ENCODE results near the gene DLG4. TPM values are rescaled to one million over a fixed set of nuclear protein-coding genes. Genes with fewer than 3 reads are reported as not detected.

DLG4 gene
- total RNA-seq, 2 experiments from 2014 or later: 10.2 to 11.0 TPM

GRCh38 chr17:7233701-7234082 is 14.1 kb upstream of the DLG4 start:
- DNase-seq: no peak
- H3K27ac Mint-ChIP-seq: peak overlapping the region; percentile 92
- ChIA-PET POLR2A (interaction anchor here (0.8 to 17.0 kb wide), 12 partner anchors 9 to 340 kb away, joined by 3 to 234 read pairs (median 4); partner anchors contain the start of genes ACADVL, ACAP1, CTDNEP1 and DLG4), CTCF (interaction anchor here (1.0 to 3.5 kb wide), 3 partner anchors 13 to 62 kb away, joined by 4 to 19 read pairs (median 6); partner anchors contain the start of genes ACADVL and DLG4)
- H3K27me3 Mint-ChIP-seq: no peaks in the 10 kb centered on the region
- Histone ChIP-seq H3K27ac (ENCODE audit: low read depth in 1 of 2, low read length in 2 of 2) (peak overlapping the region; percentile 48 to 81), H3K36me3 (ENCODE audit: insufficient read depth, low read length) (peaks cover 41% of the 10 kb centered on the region), H3K4me1 (ENCODE audit: insufficient read depth, low read length) (peaks cover 60% of the 10 kb centered on the region), H3K4me3 (ENCODE audit: low read length) (peak overlapping the region; percentile 97), H3K9me3 (ENCODE audit: control insufficient read depth in 1 of 2, insufficient read depth in 1 of 2, low read length in 2 of 2) (no peaks in the 10 kb centered on the region), H3K27me3 (ENCODE audit: control insufficient read depth in 1 of 2, insufficient read depth in 2 of 2, low read length in 2 of 2) (no peaks in the 10 kb centered on the region)
- intact Hi-C loops (cut with DNase I, micrococcal nuclease): loop anchor here (1.0 to 10.0 kb wide), 2 partner anchors 28 to 611 kb away; no protein-coding TSS in a partner anchor
- peaks cover 67% of the 10 kb centered on the region for H3K36me3 Mint-ChIP-seq (ENCODE audit: low read depth)
- H3K9me3 Mint-ChIP-seq: no peaks in the 10 kb centered on the region
- ATAC-seq (ENCODE audit: poor library complexity): no peak
- no peak for TF ChIP-seq CTCF (IDR thresholded peaks at IDR 0.05)
- peaks cover 46% of the 10 kb centered on the region for H3K4me1 Mint-ChIP-seq (ENCODE audit: low read depth)
- peak overlapping the region; percentile 94 for H3K4me3 Mint-ChIP-seq

GRCh38 chr17:7232114-7232513 is 12.5 kb upstream of the DLG4 start:
- POLR2A ChIA-PET: interaction anchor here (17.0 kb wide), 1 partner anchor 13 kb away, joined by 234 read pairs; the partner anchor contains the start of genes ACADVL and DLG4
- peaks cover 46% of the 10 kb centered on the region for H3K4me1 Mint-ChIP-seq (ENCODE audit: low read depth)
- CTCF ChIA-PET: interaction anchor here (0.9 kb wide), 1 partner anchor 11 kb away, joined by 3 read pairs; no protein-coding TSS in a partner anchor
- no peak overlapping the region for H3K27ac Mint-ChIP-seq
- H3K27me3 Mint-ChIP-seq: no peaks in the 10 kb centered on the region
- peak overlapping the region; percentile 65 for H3K4me3 Mint-ChIP-seq
- intact Hi-C loops (cut with DNase I, micrococcal nuclease): loop anchor here (10.0 kb wide), 1 partner anchor 613 kb away; no protein-coding TSS in a partner anchor
- Histone ChIP-seq H3K4me1 (ENCODE audit: insufficient read depth, low read length) (peaks cover 54% of the 10 kb centered on the region), H3K4me3 (ENCODE audit: low read length) (no peak overlapping the region), H3K36me3 (ENCODE audit: insufficient read depth, low read length) (peaks cover 53% of the 10 kb centered on the region), H3K9me3 (ENCODE audit: control insufficient read depth in 1 of 2, insufficient read depth in 1 of 2, low read length in 2 of 2) (no peaks in the 10 kb centered on the region), H3K27me3 (ENCODE audit: control insufficient read depth in 1 of 2, insufficient read depth in 2 of 2, low read length in 2 of 2) (no peaks in the 10 kb centered on the region), H3K27ac (ENCODE audit: low read depth in 1 of 2, low read length in 2 of 2) (no peak overlapping the region)
- no peak for TF ChIP-seq CTCF (IDR thresholded peaks at IDR 0.05)
- ATAC-seq (ENCODE audit: poor library complexity) (no peak), DNase-seq (no peak)
- no peaks in the 10 kb centered on the region for H3K9me3 Mint-ChIP-seq
- peaks cover 72% of the 10 kb centered on the region for H3K36me3 Mint-ChIP-seq (ENCODE audit: low read depth)

- no peak for ATAC-seq (ENCODE audit: poor library complexity)
- no peak overlapping the region for H3K27ac ChIP-seq (ENCODE audit: low read depth in 1 of 2, low read length in 2 of 2)
- POLR2A ChIA-PET: interaction anchor here (17.0 kb wide), 1 partner anchor 10 kb away, joined by 234 read pairs; the partner anchor contains the start of genes ACADVL and DLG4
- no peaks in the 10 kb centered on the region for H3K9me3 ChIP-seq (ENCODE audit: control insufficient read depth in 1 of 2, insufficient read depth in 1 of 2, low read length in 2 of 2)
- no peak for TF ChIP-seq CTCF (IDR thresholded peaks at IDR 0.05)
- peaks cover 33% of the 10 kb centered on the region for H3K4me1 Mint-ChIP-seq (ENCODE audit: low read depth)
- H3K4me3 Mint-ChIP-seq: no peak overlapping the region
- peaks cover 57% of the 10 kb centered on the region for H3K36me3 ChIP-seq (ENCODE audit: insufficient read depth, low read length)
- no peaks in the 10 kb centered on the region for H3K27me3 Mint-ChIP-seq
- peaks cover 28% of the 10 kb centered on the region for H3K4me1 ChIP-seq (ENCODE audit: insufficient read depth, low read length)
- H3K9me3 Mint-ChIP-seq: no peaks in the 10 kb centered on the region
- H3K27ac Mint-ChIP-seq: no peak overlapping the region
- no peak for DNase-seq
- intact Hi-C loops (cut with DNase I, micrococcal nuclease): no loop called here
- no peaks in the 10 kb centered on the region for H3K27me3 ChIP-seq (ENCODE audit: control insufficient read depth in 1 of 2, insufficient read depth in 2 of 2, low read length in 2 of 2)
- no peak overlapping the region for H3K4me3 ChIP-seq (ENCODE audit: low read length)
- peaks cover 68% of the 10 kb centered on the region for H3K36me3 Mint-ChIP-seq (ENCODE audit: low read depth)
- CTCF ChIA-PET: no interaction called here
These were observed 9.9 kb upstream of the DLG4 start for GRCh38 chr17:7229504-7229903.

All from CD4-positive, alpha-beta T cell (primary cell).